Measurements from ENCODE around the gene CCNQ. TPM values are rescaled to one million over a fixed set of nuclear protein-coding genes. Genes with fewer than 3 reads are reported as not detected.
A peak's percentile ranks its signal among the peaks of the same experiment; 100 is the strongest.
"Not testable (repeated sequence)": the region's sequence is repeated elsewhere in the genome, so short reads cannot be mapped to it uniquely, and the experiment has no call there.

The CCNQ gene
- total RNA-seq, 2 experiments from 2014 or later = 22.5 to 23.8 TPM

GRCh38 chrX:153604666-153605380 lies 5.9 kb upstream of the CCNQ start:
- H3K27me3 Mint-ChIP-seq; H3K36me3 Mint-ChIP-seq (ENCODE audit: low read depth); H3K9me3 Mint-ChIP-seq; H3K27ac Mint-ChIP-seq; H3K4me3 Mint-ChIP-seq; DNase-seq; POLR2A ChIA-PET: not testable (repeated sequence)
- CTCF ChIA-PET = interaction anchor here (1.3 kb wide), 1 partner anchor 9 kb away, joined by 3 read pairs; no protein-coding TSS in a partner anchor
- H3K4me1 Mint-ChIP-seq = peaks cover 39% of the 10 kb centered on the region

GRCh38 chrX:153603131-153603656 lies 4.3 kb upstream of the CCNQ start:
- Mint-ChIP-seq H3K9me3 (no peaks in the 10 kb centered on the region), H3K27ac (no peak overlapping the region), H3K4me1 (peaks cover 39% of the 10 kb centered on the region), H3K27me3 (peaks cover 3% of the 10 kb centered on the region), H3K36me3 (ENCODE audit: low read depth) (no peaks in the 10 kb centered on the region), H3K4me3 (no peak overlapping the region)
- no peak for DNase-seq
- CTCF ChIA-PET = interaction anchor here (0.6 to 1.4 kb wide), 3 partner anchors 8 to 96 kb away, joined by 3 read pairs; no protein-coding TSS in a partner anchor
- POLR2A ChIA-PET = no interaction called here

GRCh38 chrX:153602601-153603000 lies 3.7 kb upstream of the CCNQ start:
- peaks cover 3% of the 10 kb centered on the region for H3K27me3 Mint-ChIP-seq
- ChIA-PET POLR2A (no interaction called here), CTCF (interaction anchor here (0.6 to 1.4 kb wide), 2 partner anchors 9 to 97 kb away, joined by 3 read pairs; no protein-coding TSS in a partner anchor)
- H3K4me1 Mint-ChIP-seq = peaks cover 44% of the 10 kb centered on the region
- H3K27ac Mint-ChIP-seq = no peak overlapping the region
- H3K9me3 Mint-ChIP-seq = no peaks in the 10 kb centered on the region
- peaks cover under 1% of the 10 kb centered on the region for H3K36me3 Mint-ChIP-seq (ENCODE audit: low read depth)
- no peak overlapping the region for H3K4me3 Mint-ChIP-seq
- no peak for DNase-seq

- ChIA-PET POLR2A (no interaction called here), CTCF (no interaction called here)
- H3K4me1 Mint-ChIP-seq = peaks cover 52% of the 10 kb centered on the region
- H3K27me3 Mint-ChIP-seq = no peaks in the 10 kb centered on the region
- peak overlapping the region; percentile 25 for H3K27ac Mint-ChIP-seq
- H3K36me3 Mint-ChIP-seq (ENCODE audit: low read depth) = peaks cover 8% of the 10 kb centered on the region
- H3K9me3 Mint-ChIP-seq = no peaks in the 10 kb centered on the region
- no peak for DNase-seq
- peak overlapping the region; percentile 34 for H3K4me3 Mint-ChIP-seq
Measured at GRCh38 chrX:153601511-153602110, 2.7 kb upstream of the CCNQ start.

GRCh38 chrX:153600921-153601320 lies 2.0 kb upstream of the CCNQ start:
- no peak for DNase-seq
- H3K4me1 Mint-ChIP-seq = peaks cover 55% of the 10 kb centered on the region
- H3K4me3 Mint-ChIP-seq = peak overlapping the region; percentile 54
- CTCF ChIA-PET = interaction anchor here (1.3 kb wide), 1 partner anchor 9 kb away, joined by 9 read pairs; no protein-coding TSS in a partner anchor
- peaks cover 8% of the 10 kb centered on the region for H3K36me3 Mint-ChIP-seq (ENCODE audit: low read depth)
- no peak overlapping the region for H3K27ac Mint-ChIP-seq
- H3K27me3 Mint-ChIP-seq = no peaks in the 10 kb centered on the region
- POLR2A ChIA-PET = no interaction called here
- H3K9me3 Mint-ChIP-seq = no peaks in the 10 kb centered on the region

- Mint-ChIP-seq H3K4me3 (peak overlapping the region; percentile 92), H3K27me3 (no peaks in the 10 kb centered on the region), H3K27ac (peak overlapping the region; percentile 91), H3K4me1 (peaks cover 57% of the 10 kb centered on the region), H3K9me3 (no peaks in the 10 kb centered on the region), H3K36me3 (ENCODE audit: low read depth) (peaks cover 8% of the 10 kb centered on the region)
- peak; percentile 12 for DNase-seq
- ChIA-PET POLR2A (interaction anchor here (0.6 kb wide), 1 partner anchor 85 kb away, joined by 3 read pairs; no protein-coding TSS in a partner anchor), CTCF (interaction anchor here (1.3 kb wide), 1 partner anchor 10 kb away, joined by 9 read pairs; no protein-coding TSS in a partner anchor)
Measured at GRCh38 chrX:153600032-153600373, 1.1 kb upstream of the CCNQ start.

GRCh38 chrX:153599192-153600031 lies 473 bp upstream of the CCNQ start:
- POLR2A ChIA-PET = no interaction called here

GRCh38 chrX:153596981-153597750 lies 1.8 kb downstream of the CCNQ start:
- peak overlapping the region; percentile 62 for H3K27ac Mint-ChIP-seq
- no peak for DNase-seq
- H3K4me3 Mint-ChIP-seq = peak overlapping the region; percentile 84
- peaks cover 40% of the 10 kb centered on the region for H3K4me1 Mint-ChIP-seq
- ChIA-PET POLR2A (no interaction called here), CTCF (no interaction called here)
- H3K9me3 Mint-ChIP-seq = no peaks in the 10 kb centered on the region
- H3K27me3 Mint-ChIP-seq = no peaks in the 10 kb centered on the region
- H3K36me3 Mint-ChIP-seq (ENCODE audit: low read depth) = peaks cover 16% of the 10 kb centered on the region

More at GRCh38 chrX:153599192-153600031, 473 bp upstream of the CCNQ start:
- peak; percentile 87 for DNase-seq
- CTCF ChIA-PET = interaction anchor here (1.3 kb wide), 1 partner anchor 10 kb away, joined by 9 read pairs; no protein-coding TSS in a partner anchor
- Mint-ChIP-seq H3K27ac (peak overlapping the region; percentile 91), H3K4me1 (peaks cover 55% of the 10 kb centered on the region), H3K4me3 (peak overlapping the region; percentile 92), H3K36me3 (ENCODE audit: low read depth) (peaks cover 8% of the 10 kb centered on the region), H3K27me3 (no peaks in the 10 kb centered on the region), H3K9me3 (no peaks in the 10 kb centered on the region)

GRCh38 chrX:153595859-153596857 lies 2.8 kb downstream of the CCNQ start:
- H3K4me3 Mint-ChIP-seq = no peak overlapping the region
- ChIA-PET POLR2A (no interaction called here), CTCF (interaction anchor here (1.8 kb wide), 1 partner anchor 13 kb away, joined by 5 read pairs; no protein-coding TSS in a partner anchor)
- H3K4me1 Mint-ChIP-seq = peaks cover 34% of the 10 kb centered on the region
- no peaks in the 10 kb centered on the region for H3K9me3 Mint-ChIP-seq
- DNase-seq = no peak
- H3K36me3 Mint-ChIP-seq (ENCODE audit: low read depth) = peaks cover 16% of the 10 kb centered on the region
- H3K27me3 Mint-ChIP-seq = no peaks in the 10 kb centered on the region
- no peak overlapping the region for H3K27ac Mint-ChIP-seq

- no peak for DNase-seq
- Mint-ChIP-seq H3K4me1 (peaks cover 27% of the 10 kb centered on the region), H3K27ac (no peak overlapping the region), H3K36me3 (ENCODE audit: low read depth) (peaks cover 16% of the 10 kb centered on the region), H3K4me3 (no peak overlapping the region), H3K9me3 (no peaks in the 10 kb centered on the region), H3K27me3 (no peaks in the 10 kb centered on the region)
- CTCF ChIA-PET = interaction anchor here (1.8 kb wide), 1 partner anchor 14 kb away, joined by 5 read pairs; no protein-coding TSS in a partner anchor
- POLR2A ChIA-PET = no interaction called here
Measured at GRCh38 chrX:153595387-153595786, 3.6 kb downstream of the CCNQ start.

- Mint-ChIP-seq H3K36me3 (ENCODE audit: low read depth) (peaks cover 16% of the 10 kb centered on the region), H3K27ac (no peak overlapping the region), H3K4me3 (no peak overlapping the region), H3K9me3 (no peaks in the 10 kb centered on the region), H3K4me1 (peaks cover 21% of the 10 kb centered on the region), H3K27me3 (no peaks in the 10 kb centered on the region)
- no peak for DNase-seq
- ChIA-PET POLR2A (no interaction called here), CTCF (interaction anchor here (1.8 kb wide), 1 partner anchor 15 kb away, joined by 5 read pairs; no protein-coding TSS in a partner anchor)
Measured at GRCh38 chrX:153593811-153594500, 5.0 kb downstream of the CCNQ start.
